Measurements from ENCODE around the gene DIRAS1. TPM values are rescaled to one million over a fixed set of nuclear protein-coding genes. Genes with fewer than 3 reads are reported as not detected.

DIRAS1 gene
- total and polyA plus RNA-seq, 2 experiments from 2014 or later, result 2.8 to 18.6 TPM

GRCh38 chr19:2740314-2740656, 19.1 kb upstream of the DIRAS1 start (continued):
- TF ChIP-seq ZNF462 (CRISPR knock-in tag; IDR thresholded peaks at IDR 0.05) (no peak), EZH2phosphoT487 (IDR thresholded peaks at IDR 0.05; ENCODE audit: unreplicated experiment) (no peak), ETS1 (IDR thresholded peaks at IDR 0.05) (no peak), NANOG (IDR thresholded peaks at IDR 0.05; ENCODE audit: borderline replicate concordance) (no peak), EZH2 (IDR thresholded peaks at IDR 0.05; ENCODE audit: low read depth, unreplicated experiment) (no peak)

- H2AFZ ChIP-seq, result peak within 1 kb of the TSS; percentile 84
- peak within 1 kb of the TSS; percentile 63; the same call in 1 of the 2 replicates for H3K27ac ChIP-seq (ENCODE audit: low read depth)
Observed at GRCh38 chr19:2739602-2740313, 18.6 kb upstream of the DIRAS1 start, which contains the start of gene SLC39A3. SLC39A3 (minus strand) TSS chr19:2740017; CDS start chr19:2737257, 2,760 bp downstream.

More at GRCh38 chr19:2739602-2740313, 18.6 kb upstream of the DIRAS1 start, which contains the start of gene SLC39A3:
- Mint-ChIP-seq H3K4me3 (peak within 1 kb of the TSS; percentile 86), H3K36me3 (ENCODE audit: low read depth) (peaks cover 36% of the 10 kb centered on the region), H3K9me3 (no peaks in the 10 kb centered on the region), H3K4me1 (peaks cover 4% of the 10 kb centered on the region; the same call in 2 of the 3 replicates), H3K27me3 (ENCODE audit: insufficient read depth, low read depth, poor library complexity) (peaks cover 6% of the 10 kb centered on the region), H3K27ac (peak within 1 kb of the TSS; percentile 83)
- ATAC-seq (peak; percentile 98), DNase-seq (ENCODE audit: low spot score) (peak; percentile 98)
- Histone ChIP-seq H3K79me2 (replicated peaks; ENCODE audit: insufficient read depth) (peaks cover 5% of the 10 kb centered on the region; the same call in 1 of the 2 replicates), H3K4me3 (peak within 1 kb of the TSS; percentile 92), H3K27me3 (ENCODE audit: insufficient read depth) (no peaks in the 10 kb centered on the region), H3K9me2 (ENCODE audit: insufficient read depth) (no peaks in the 10 kb centered on the region), H3K36me3 (ENCODE audit: insufficient read depth) (no peaks in the 10 kb centered on the region; the same call in 1 of the 2 replicates), H3K4me1 (ENCODE audit: insufficient read depth) (peaks cover 4% of the 10 kb centered on the region; the same call in 1 of the 2 replicates), H3K4me2 (peak within 1 kb of the TSS; percentile 85), H3F3A (replicated peaks; ENCODE audit: low read depth) (no peaks in the 10 kb centered on the region), H4K20me1 (replicated peaks; ENCODE audit: insufficient read depth) (no peaks in the 10 kb centered on the region; the same call in none of the 2 replicates)
- TF ChIP-seq ZNF331 (CRISPR knock-in tag; IDR thresholded peaks at IDR 0.05; ENCODE audit: low read depth) (no peak), NANOG (IDR thresholded peaks at IDR 0.05; ENCODE audit: borderline replicate concordance) (no peak), CREB1 (CRISPR knock-in tag; IDR thresholded peaks at IDR 0.05; ENCODE audit: low read depth) (peak; percentile 86), REST (IDR thresholded peaks at IDR 0.05; ENCODE audit: unreplicated experiment) (peak; percentile 99), ETS1 (IDR thresholded peaks at IDR 0.05) (peak; percentile 76), ZNF114 (CRISPR knock-in tag; IDR thresholded peaks at IDR 0.05) (peak; percentile 89; the same call in 1 of the 2 replicates), POLR2AphosphoS5 (IDR thresholded peaks at IDR 0.05; ENCODE audit: low read depth) (peak; percentile 64)

Measured in GM23338 (cell line).